MM.1S (cell line): ENCODE data around the gene CFAP58.

Source experiments
- DNase-seq: peaks from one replicate; pipeline ENCODE4 v3.0.0-alpha.2; 2015
- H2AFZ ChIP-seq: fragments of 300-600 bp; sonication (generic); 2 replicates; pipeline ENCODE4 v1.6.0; 2016; ENCODE audit warnings: antibody characterized with exemption, low read length
- H3F3A ChIP-seq: fragments of 300-600 bp; sonication (generic); 2 replicates; pipeline ENCODE4 v1.6.1; 2016; ENCODE audit warnings: mild to moderate bottlenecking, antibody characterized with exemption, low read length, moderate library complexity, mixed read lengths; ENCODE audit not compliant: insufficient read depth
- H3K27ac ChIP-seq: fragments of 300-600 bp; sonication (generic); 2 replicates; pipeline ENCODE4 v1.5.1; 2016; ENCODE audit warnings: mild to moderate bottlenecking, low read length
- H3K27me3 ChIP-seq: fragments of 300-600 bp; sonication (generic); replicated peaks from 2 replicates; pipeline ENCODE4 v1.6.0; 2016; ENCODE audit warnings: low read length; ENCODE audit not compliant: insufficient read depth
- H3K36me3 ChIP-seq: fragments of 300-600 bp; sonication (generic); replicated peaks from 2 replicates; pipeline ENCODE4 v1.6.1; 2016; ENCODE audit warnings: mild to moderate bottlenecking, low read length, mixed read lengths; ENCODE audit not compliant: insufficient read depth
- H3K4me1 ChIP-seq: fragments of 300-600 bp; sonication (generic); 2 replicates; pipeline ENCODE4 v1.6.1; 2016; ENCODE audit warnings: low read length, mixed read lengths
- H3K4me2 ChIP-seq: fragments of 300-600 bp; sonication (generic); 2 replicates; pipeline ENCODE4 v1.6.0; 2016; ENCODE audit warnings: low read depth, low read length
- H3K4me3 ChIP-seq: fragments of 300-600 bp; sonication (generic); 2 replicates; pipeline ENCODE4 v1.5.1; 2016; ENCODE audit warnings: low read length, mixed read lengths
- H3K79me2 ChIP-seq: fragments of 300-600 bp; sonication (generic); 2 replicates; pipeline ENCODE4 v1.6.1; 2016; ENCODE audit warnings: mixed run types, low read length, mixed read lengths
- H3K9ac ChIP-seq: fragments of 300-600 bp; sonication (generic); 2 replicates; pipeline ENCODE4 v1.6.1; 2016; ENCODE audit warnings: low read length, mixed read lengths
- H3K9me2 ChIP-seq: fragments of 300-600 bp; sonication (generic); replicated peaks from 2 replicates; pipeline ENCODE4 v1.6.1; 2016; ENCODE audit warnings: mild to moderate bottlenecking, low read length, mixed read lengths; ENCODE audit not compliant: insufficient read depth
- H3K9me3 ChIP-seq: fragments of 300-600 bp; sonication (generic); replicated peaks from 2 replicates; pipeline ENCODE4 v1.6.1; 2016; ENCODE audit warnings: mild to moderate bottlenecking, low read length, mixed read lengths; ENCODE audit not compliant: insufficient read depth
- H4K20me1 ChIP-seq: fragments of 300-600 bp; sonication (generic); 2 replicates; pipeline ENCODE4 v1.6.1; 2016; ENCODE audit warnings: mild to moderate bottlenecking, low read length, moderate library complexity, mixed read lengths; ENCODE audit not compliant: insufficient read depth
- EZH2 ChIP-seq: fragments of 300-600 bp; sonication (generic); optimal IDR thresholded peaks from 2 replicates; pipeline ENCODE3; 2017; ENCODE audit warnings: low read depth, mild to moderate bottlenecking, antibody characterized with exemption, low read length, mixed read lengths
- EZH2phosphoT487 ChIP-seq: fragments of 300-600 bp; sonication (generic); IDR thresholded peaks from 2 replicates; pipeline ENCODE4 v1.6.1; 2018; ENCODE audit warnings: antibody characterized with exemption, low read length
- TF ChIP-seq, protein P1 (sequence below): fragments of 300-600 bp; sonication (generic); IDR thresholded peaks from 2 replicates; pipeline ENCODE4 v1.5.1; 2016; ENCODE audit warnings: antibody characterized with exemption, low read length, mixed read lengths

Gene CFAP58

DNA sequence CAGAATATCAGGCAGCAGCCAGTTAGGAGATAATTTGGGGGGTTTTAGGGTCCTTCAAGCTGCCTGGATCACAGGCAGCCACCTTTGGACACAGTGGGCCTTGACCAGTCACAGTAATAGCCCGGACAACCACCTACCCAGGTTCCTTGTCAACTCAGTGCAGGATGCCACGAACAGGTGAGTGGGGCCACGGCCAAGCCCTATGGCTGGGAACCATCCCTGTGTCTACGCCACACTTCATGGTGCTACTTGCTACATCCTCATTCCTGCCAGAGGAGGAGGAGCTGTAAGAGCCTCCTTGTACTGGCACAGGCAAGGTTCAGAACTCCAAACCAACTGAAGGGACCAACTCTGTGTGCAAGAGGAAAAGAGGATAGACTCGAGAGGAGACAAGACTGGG, 35.3 kb upstream of the CFAP58 start:
- Histone ChIP-seq H3K9me3 (no peaks in the 10 kb centered on the region), H3F3A (no peaks in the 10 kb centered on the region), H4K20me1 (no peaks in the 10 kb centered on the region; the same call in 1 of the 2 replicates), H3K27me3 (no peaks in the 10 kb centered on the region), H3K9ac (no peak overlapping the region), H3K27ac (no peak overlapping the region), H3K4me2 (no peak overlapping the region), H3K36me3 (no peaks in the 10 kb centered on the region), H3K9me2 (no peaks in the 10 kb centered on the region), H3K4me3 (no peak overlapping the region), H3K79me2 (peaks cover 54% of the 10 kb centered on the region), H2AFZ (no peak overlapping the region), H3K4me1 (peaks cover 7% of the 10 kb centered on the region; the same call in 1 of the 2 replicates)
- no peak for DNase-seq
- TF ChIP-seq EZH2 (no peak), EZH2phosphoT487 (no peak)
- TF ChIP-seq, protein P1, sequence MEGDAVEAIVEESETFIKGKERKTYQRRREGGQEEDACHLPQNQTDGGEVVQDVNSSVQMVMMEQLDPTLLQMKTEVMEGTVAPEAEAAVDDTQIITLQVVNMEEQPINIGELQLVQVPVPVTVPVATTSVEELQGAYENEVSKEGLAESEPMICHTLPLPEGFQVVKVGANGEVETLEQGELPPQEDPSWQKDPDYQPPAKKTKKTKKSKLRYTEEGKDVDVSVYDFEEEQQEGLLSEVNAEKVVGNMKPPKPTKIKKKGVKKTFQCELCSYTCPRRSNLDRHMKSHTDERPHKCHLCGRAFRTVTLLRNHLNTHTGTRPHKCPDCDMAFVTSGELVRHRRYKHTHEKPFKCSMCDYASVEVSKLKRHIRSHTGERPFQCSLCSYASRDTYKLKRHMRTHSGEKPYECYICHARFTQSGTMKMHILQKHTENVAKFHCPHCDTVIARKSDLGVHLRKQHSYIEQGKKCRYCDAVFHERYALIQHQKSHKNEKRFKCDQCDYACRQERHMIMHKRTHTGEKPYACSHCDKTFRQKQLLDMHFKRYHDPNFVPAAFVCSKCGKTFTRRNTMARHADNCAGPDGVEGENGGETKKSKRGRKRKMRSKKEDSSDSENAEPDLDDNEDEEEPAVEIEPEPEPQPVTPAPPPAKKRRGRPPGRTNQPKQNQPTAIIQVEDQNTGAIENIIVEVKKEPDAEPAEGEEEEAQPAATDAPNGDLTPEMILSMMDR = no peak

DNA sequence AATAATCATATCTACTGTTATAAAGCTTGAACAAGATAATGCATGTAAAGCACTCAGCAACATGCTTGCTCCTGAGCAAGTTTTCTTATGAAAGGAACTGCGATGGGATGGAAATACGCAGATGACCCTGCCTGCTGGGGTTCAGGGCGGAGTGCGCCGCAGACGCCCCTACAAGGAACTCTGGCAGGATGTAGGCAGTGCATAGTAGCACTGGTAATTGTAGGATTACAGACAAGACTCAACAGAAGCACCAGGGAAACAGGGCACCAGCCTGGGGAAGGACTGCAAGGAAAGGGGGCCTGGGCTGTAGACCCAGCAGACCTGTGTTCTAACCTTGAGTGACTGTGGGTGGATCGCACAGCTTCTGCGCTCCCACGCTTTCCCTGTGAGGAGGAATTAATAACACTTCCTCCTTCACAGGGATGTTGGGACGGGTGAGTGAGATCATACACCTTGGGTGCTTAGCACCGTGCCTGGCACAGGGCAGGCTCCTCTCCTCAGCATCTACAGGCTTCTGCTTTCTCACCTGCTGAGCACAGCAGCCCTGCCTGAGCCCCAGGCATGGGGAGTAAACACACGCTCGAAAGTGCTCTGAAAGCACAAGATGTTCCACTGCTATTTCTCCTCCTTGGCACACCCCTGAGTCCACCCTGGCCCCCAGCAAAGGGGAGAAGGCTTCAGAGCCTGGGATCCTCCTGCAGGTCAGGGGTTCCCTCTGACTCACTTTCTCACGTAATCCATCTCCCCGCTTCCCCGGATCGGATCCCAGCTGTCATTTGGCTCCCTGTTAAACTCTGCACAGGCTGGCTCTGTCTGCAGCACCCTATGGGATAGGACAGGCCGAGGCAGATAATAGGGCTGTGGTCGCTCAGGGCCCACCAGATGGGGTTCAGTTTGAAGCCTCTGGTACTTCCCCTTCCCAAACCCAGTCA, 34.6 kb upstream of the CFAP58 start:
- Histone ChIP-seq H3K36me3 (no peaks in the 10 kb centered on the region), H3K9me2 (no peaks in the 10 kb centered on the region), H2AFZ (no peak overlapping the region), H3K27ac (no peak overlapping the region), H3F3A (no peaks in the 10 kb centered on the region), H4K20me1 (no peaks in the 10 kb centered on the region; the same call in 1 of the 2 replicates), H3K27me3 (no peaks in the 10 kb centered on the region), H3K9me3 (no peaks in the 10 kb centered on the region), H3K79me2 (peaks cover 59% of the 10 kb centered on the region), H3K4me1 (peaks cover 7% of the 10 kb centered on the region; the same call in 1 of the 2 replicates), H3K9ac (no peak overlapping the region), H3K4me2 (no peak overlapping the region), H3K4me3 (no peak overlapping the region)
- no peak for DNase-seq
- TF ChIP-seq EZH2 = no peak

DNA sequence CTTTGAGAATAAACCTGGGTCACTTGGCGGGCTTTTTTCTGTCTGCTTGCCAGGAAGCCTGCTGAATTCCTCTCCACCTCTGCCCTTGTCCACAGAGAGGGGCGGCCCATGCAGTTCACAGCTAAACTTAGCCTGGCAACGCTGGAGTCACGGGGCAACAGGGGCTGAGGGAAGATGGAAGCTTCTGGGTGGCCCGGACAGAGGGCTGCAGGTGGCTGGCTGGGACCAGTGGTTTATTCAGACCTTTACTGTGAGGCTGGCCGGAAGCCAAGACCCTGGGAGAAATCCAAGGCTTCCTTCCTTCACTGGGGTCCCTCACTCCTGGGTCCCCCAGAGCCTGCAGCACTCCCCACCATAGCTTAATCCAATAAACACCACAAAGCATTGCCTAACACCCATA, 32.4 kb upstream of the CFAP58 start:
- no peak for DNase-seq
- Histone ChIP-seq H3F3A (no peaks in the 10 kb centered on the region), H3K9me2 (no peaks in the 10 kb centered on the region), H3K9me3 (no peaks in the 10 kb centered on the region), H3K4me2 (no peak overlapping the region), H3K9ac (no peak overlapping the region), H3K4me3 (no peak overlapping the region), H3K79me2 (peaks cover 74% of the 10 kb centered on the region), H3K27me3 (no peaks in the 10 kb centered on the region), H3K36me3 (no peaks in the 10 kb centered on the region), H3K27ac (no peak overlapping the region), H4K20me1 (no peaks in the 10 kb centered on the region; the same call in 1 of the 2 replicates), H2AFZ (no peak overlapping the region), H3K4me1 (peaks cover 7% of the 10 kb centered on the region; the same call in 1 of the 2 replicates)
- TF ChIP-seq EZH2phosphoT487 (no peak), EZH2 (no peak)
- TF ChIP-seq, protein P1 = no peak
